ENCODE results near the gene CACNG4.
"Not testable (repeated sequence)": the region's sequence is repeated elsewhere in the genome, so short reads cannot be mapped to it uniquely, and the experiment has no call there.

The CACNG4 gene

GRCh38 chr17:66960613-66961012, 3.9 kb upstream of the CACNG4 start:
- DNase-seq (ENCODE audit: low read depth in 1 of 2, low spot score in 1 of 2) = no peak

- no peak for DNase-seq (ENCODE audit: low read depth in 1 of 2, low spot score in 1 of 2)
Observed at GRCh38 chr17:66963521-66963908, 992 bp upstream of the CACNG4 start.

GRCh38 chr17:66964930-66965800, 658 bp downstream of the CACNG4 start:
- DNase-seq (ENCODE audit: low read depth in 1 of 2, low spot score in 1 of 2) = no peak

- DNase-seq (ENCODE audit: low read depth in 1 of 2, low spot score in 1 of 2) = no peak
Observed at GRCh38 chr17:66965801-66966262, 1.3 kb downstream of the CACNG4 start.

GRCh38 chr17:66966298-66966697, 1.8 kb downstream of the CACNG4 start:
- DNase-seq (ENCODE audit: low read depth in 1 of 2, low spot score in 1 of 2) = no peak

- no peak for DNase-seq (ENCODE audit: low read depth in 1 of 2, low spot score in 1 of 2)
Observed at GRCh38 chr17:66966704-66967418, 2.4 kb downstream of the CACNG4 start.

- no peak for DNase-seq (ENCODE audit: low read depth in 1 of 2, low spot score in 1 of 2)
Observed at GRCh38 chr17:66967837-66968543, 3.5 kb downstream of the CACNG4 start.

GRCh38 chr17:66968916-66969315, 4.4 kb downstream of the CACNG4 start:
- no peak for DNase-seq (ENCODE audit: low read depth in 1 of 2, low spot score in 1 of 2)

- no peak for DNase-seq (ENCODE audit: low read depth in 1 of 2, low spot score in 1 of 2)
Observed at GRCh38 chr17:66970140-66970539, 5.6 kb downstream of the CACNG4 start.

GRCh38 chr17:66970797-66971196, 6.3 kb downstream of the CACNG4 start:
- DNase-seq (ENCODE audit: low read depth in 1 of 2, low spot score in 1 of 2) = no peak

GRCh38 chr17:66971264-66971663, 6.8 kb downstream of the CACNG4 start:
- no peak for DNase-seq (ENCODE audit: low read depth in 1 of 2, low spot score in 1 of 2)

GRCh38 chr17:66971730-66972441, 7.4 kb downstream of the CACNG4 start:
- DNase-seq (ENCODE audit: low read depth in 1 of 2, low spot score in 1 of 2) = no peak

GRCh38 chr17:66972442-66972830, 7.9 kb downstream of the CACNG4 start:
- DNase-seq (ENCODE audit: low read depth in 1 of 2, low spot score in 1 of 2) = not testable (repeated sequence)

- DNase-seq (ENCODE audit: low read depth in 1 of 2, low spot score in 1 of 2) = no peak
Observed at GRCh38 chr17:66975188-66975587, 10.7 kb downstream of the CACNG4 start.

GRCh38 chr17:66975614-66976378, 11.3 kb downstream of the CACNG4 start:
- no peak for DNase-seq (ENCODE audit: low read depth in 1 of 2, low spot score in 1 of 2)

- no peak for DNase-seq (ENCODE audit: low read depth in 1 of 2, low spot score in 1 of 2)
Observed at GRCh38 chr17:66976379-66976663, 11.8 kb downstream of the CACNG4 start.

GRCh38 chr17:66976781-66977201, 12.3 kb downstream of the CACNG4 start:
- no peak for DNase-seq (ENCODE audit: low read depth in 1 of 2, low spot score in 1 of 2)

- DNase-seq (ENCODE audit: low read depth in 1 of 2, low spot score in 1 of 2) = no peak
Observed at GRCh38 chr17:66978514-66979061, 14.1 kb downstream of the CACNG4 start.

- DNase-seq (ENCODE audit: low read depth in 1 of 2, low spot score in 1 of 2) = no peak
Observed at GRCh38 chr17:66980896-66981295, 16.4 kb downstream of the CACNG4 start.

GRCh38 chr17:66981983-66982508, 17.5 kb downstream of the CACNG4 start:
- DNase-seq (ENCODE audit: low read depth in 1 of 2, low spot score in 1 of 2) = no peak
